M059J (cell line): ENCODE measurements around the gene SSRP1. TPM values are rescaled to one million over a fixed set of nuclear protein-coding genes. Genes with fewer than 3 reads are reported as not detected.

Experiments
- DNase-seq: peaks from one replicate; pipeline ENCODE4 v3.0.0-alpha.2; 2012; ENCODE audit warnings: low read depth
- total RNA-seq: library from RNA; depleted of rRNA; stranded (reverse); fragments of >200 nt; shearing (Covaris generic); gene quantifications from 2 replicates; pipeline ENCODE4 v1.2.3, GENCODE V29; 2014

The SSRP1 gene
- total RNA-seq, 1 experiment from 2014 or later: 145 TPM

- no peak for DNase-seq
These were observed 23.7 kb upstream of the SSRP1 start for GRCh38 chr11:57359396-57359795.

- DNase-seq: no peak
These were observed 23.3 kb upstream of the SSRP1 start for GRCh38 chr11:57358991-57359390.

GRCh38 chr11:57358543-57358961, 22.9 kb upstream of the SSRP1 start:
- DNase-seq: peak; percentile 35

- DNase-seq: no peak
These were observed 22.2 kb upstream of the SSRP1 start for GRCh38 chr11:57357856-57358255.

GRCh38 chr11:57357310-57357709, 21.6 kb upstream of the SSRP1 start:
- DNase-seq: no peak

- no peak for DNase-seq
These were observed 20.6 kb upstream of the SSRP1 start for GRCh38 chr11:57356268-57356667.

- no peak for DNase-seq
These were observed 19.0 kb upstream of the SSRP1 start for GRCh38 chr11:57354699-57355098.

- no peak for DNase-seq
These were observed 18.2 kb upstream of the SSRP1 start for GRCh38 chr11:57353852-57354251.

- no peak for DNase-seq
These were observed 17.8 kb upstream of the SSRP1 start for GRCh38 chr11:57353446-57353845.

- DNase-seq: no peak
These were observed 17.3 kb upstream of the SSRP1 start for GRCh38 chr11:57353036-57353435.

GRCh38 chr11:57349491-57350274, 14.0 kb upstream of the SSRP1 start:
- peak; percentile 58 for DNase-seq

GRCh38 chr11:57348636-57349313, 13.1 kb upstream of the SSRP1 start:
- peak; percentile 52 for DNase-seq

- DNase-seq: no peak
These were observed 12.4 kb upstream of the SSRP1 start for GRCh38 chr11:57348052-57348451.

GRCh38 chr11:57347336-57347735, 11.6 kb upstream of the SSRP1 start:
- no peak for DNase-seq

- peak; percentile 60 for DNase-seq
These were observed 10.0 kb upstream of the SSRP1 start for GRCh38 chr11:57345555-57346211.

- no peak for DNase-seq
These were observed 9.1 kb upstream of the SSRP1 start for GRCh38 chr11:57344826-57345225.

- no peak for DNase-seq
These were observed 8.1 kb upstream of the SSRP1 start for GRCh38 chr11:57343825-57344224.

GRCh38 chr11:57342702-57343101, 7.0 kb upstream of the SSRP1 start:
- DNase-seq: no peak

GRCh38 chr11:57341250-57341808, 5.6 kb upstream of the SSRP1 start:
- no peak for DNase-seq

- DNase-seq: peak; percentile 47
These were observed 4.4 kb upstream of the SSRP1 start for GRCh38 chr11:57340039-57340615.

GRCh38 chr11:57339328-57339727, 3.6 kb upstream of the SSRP1 start:
- no peak for DNase-seq

- DNase-seq: no peak
These were observed 2.5 kb upstream of the SSRP1 start, which contains the start of gene P2RX3 for GRCh38 chr11:57338142-57338541. P2RX3 (plus strand) TSS chr11:57338352; CDS start chr11:57338551, 199 bp downstream.
